Measurements from ENCODE around the gene CLDND2. TPM values are rescaled to one million over a fixed set of nuclear protein-coding genes. Genes with fewer than 3 reads are reported as not detected.
"Not testable (repeated sequence)": the region's sequence is repeated elsewhere in the genome, so short reads cannot be mapped to it uniquely, and the experiment has no call there.

The CLDND2 gene
- total and polyA plus RNA-seq, 2 experiments from 2014 or later, result 7.7 TPM; not detected in 1

DNA sequence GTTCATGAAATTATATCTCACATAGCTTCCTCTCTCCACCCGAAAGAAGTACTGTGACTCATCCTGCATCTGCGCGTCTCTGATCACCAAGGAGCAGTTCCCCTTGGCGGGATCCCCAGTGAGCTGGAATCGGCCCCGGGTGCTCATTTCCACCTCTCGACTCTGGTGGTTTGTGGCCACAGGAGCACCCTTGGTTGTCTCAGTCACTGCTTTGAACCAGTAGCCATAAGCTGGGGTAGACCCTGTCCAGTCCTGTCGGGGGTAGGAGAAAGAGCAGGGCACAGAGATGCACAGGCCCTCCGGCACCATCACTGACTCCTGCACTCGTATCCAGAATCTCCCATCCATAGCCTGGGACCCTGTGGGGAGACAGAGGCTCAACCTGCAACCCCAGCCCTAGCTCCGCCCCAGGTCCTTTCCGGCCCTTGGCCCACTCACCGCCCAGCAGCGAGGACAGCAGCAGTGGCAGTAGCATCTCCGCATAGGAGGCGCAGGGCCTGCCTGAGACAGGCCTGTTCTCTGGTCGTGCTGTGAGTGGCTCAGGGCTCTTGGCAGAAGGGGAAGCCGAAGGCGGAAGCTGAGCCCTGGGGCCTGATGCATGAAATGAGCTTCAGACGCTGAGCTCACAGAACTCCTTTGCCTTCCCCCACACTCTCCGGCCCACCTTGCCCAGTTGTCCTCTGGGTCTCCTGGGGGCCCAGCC lies 48.5 kb upstream of the CLDND2 start, which contains the start of gene SIGLEC10:
TSS of gene SIGLEC10 (minus strand) at position 536 of the 703 bp plus-strand sequence. CDS start at position 475, 61 bp downstream.
- no peak within 1 kb of the TSS for H3K4me3 ChIP-seq
- H3F3A ChIP-seq (replicated peaks; ENCODE audit: low read depth), result no peaks in the 10 kb centered on the region
- ATAC-seq, result peak; percentile 30
- peak; percentile 46 for DNase-seq (ENCODE audit: low spot score)
- H3K36me3 Mint-ChIP-seq (ENCODE audit: low read depth), result peaks cover 4% of the 10 kb centered on the region; the same call in 1 of the 3 replicates
- no peaks in the 10 kb centered on the region for H3K36me3 ChIP-seq (ENCODE audit: insufficient read depth)
- H3K4me2 ChIP-seq, result no peak within 1 kb of the TSS
- H3K9me2 ChIP-seq (ENCODE audit: insufficient read depth), result no peaks in the 10 kb centered on the region
- no peak within 1 kb of the TSS for H2AFZ ChIP-seq
- TF ChIP-seq POLR2AphosphoS5 (IDR thresholded peaks at IDR 0.05; ENCODE audit: low read depth) (no peak), STAT1 (IDR thresholded peaks at IDR 0.05; ENCODE audit: unreplicated experiment) (no peak), EZH2 (IDR thresholded peaks at IDR 0.05; ENCODE audit: low read depth, unreplicated experiment) (no peak), CREB1 (CRISPR knock-in tag; IDR thresholded peaks at IDR 0.05; ENCODE audit: low read depth) (no peak)
- TF ChIP-seq, protein P1, sequence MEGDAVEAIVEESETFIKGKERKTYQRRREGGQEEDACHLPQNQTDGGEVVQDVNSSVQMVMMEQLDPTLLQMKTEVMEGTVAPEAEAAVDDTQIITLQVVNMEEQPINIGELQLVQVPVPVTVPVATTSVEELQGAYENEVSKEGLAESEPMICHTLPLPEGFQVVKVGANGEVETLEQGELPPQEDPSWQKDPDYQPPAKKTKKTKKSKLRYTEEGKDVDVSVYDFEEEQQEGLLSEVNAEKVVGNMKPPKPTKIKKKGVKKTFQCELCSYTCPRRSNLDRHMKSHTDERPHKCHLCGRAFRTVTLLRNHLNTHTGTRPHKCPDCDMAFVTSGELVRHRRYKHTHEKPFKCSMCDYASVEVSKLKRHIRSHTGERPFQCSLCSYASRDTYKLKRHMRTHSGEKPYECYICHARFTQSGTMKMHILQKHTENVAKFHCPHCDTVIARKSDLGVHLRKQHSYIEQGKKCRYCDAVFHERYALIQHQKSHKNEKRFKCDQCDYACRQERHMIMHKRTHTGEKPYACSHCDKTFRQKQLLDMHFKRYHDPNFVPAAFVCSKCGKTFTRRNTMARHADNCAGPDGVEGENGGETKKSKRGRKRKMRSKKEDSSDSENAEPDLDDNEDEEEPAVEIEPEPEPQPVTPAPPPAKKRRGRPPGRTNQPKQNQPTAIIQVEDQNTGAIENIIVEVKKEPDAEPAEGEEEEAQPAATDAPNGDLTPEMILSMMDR (conservative IDR thresholded peaks at IDR 0.05; ENCODE audit: low read depth in 2 of 2), result no peak
- peaks cover 3% of the 10 kb centered on the region; the same call in 1 of the 3 replicates for H3K9me3 Mint-ChIP-seq
- peaks cover 10% of the 10 kb centered on the region; the same call in 1 of the 2 replicates for H3K27me3 ChIP-seq (ENCODE audit: insufficient read depth)
- H3K4me3 Mint-ChIP-seq, result no peak within 1 kb of the TSS
- H3K79me2 ChIP-seq (replicated peaks; ENCODE audit: insufficient read depth), result no peaks in the 10 kb centered on the region
- H3K4me1 Mint-ChIP-seq, result peaks cover 10% of the 10 kb centered on the region; the same call in 2 of the 3 replicates
- no peak within 1 kb of the TSS for H3K27ac Mint-ChIP-seq
- H3K27ac ChIP-seq (ENCODE audit: low read depth), result no peak within 1 kb of the TSS
- peaks cover 6% of the 10 kb centered on the region; the same call in 1 of the 2 replicates for H3K4me1 ChIP-seq (ENCODE audit: insufficient read depth)
- H3K27me3 Mint-ChIP-seq (ENCODE audit: insufficient read depth, low read depth, poor library complexity), result peaks cover 30% of the 10 kb centered on the region
- no peaks in the 10 kb centered on the region for H4K20me1 ChIP-seq (replicated peaks; ENCODE audit: insufficient read depth)

DNA sequence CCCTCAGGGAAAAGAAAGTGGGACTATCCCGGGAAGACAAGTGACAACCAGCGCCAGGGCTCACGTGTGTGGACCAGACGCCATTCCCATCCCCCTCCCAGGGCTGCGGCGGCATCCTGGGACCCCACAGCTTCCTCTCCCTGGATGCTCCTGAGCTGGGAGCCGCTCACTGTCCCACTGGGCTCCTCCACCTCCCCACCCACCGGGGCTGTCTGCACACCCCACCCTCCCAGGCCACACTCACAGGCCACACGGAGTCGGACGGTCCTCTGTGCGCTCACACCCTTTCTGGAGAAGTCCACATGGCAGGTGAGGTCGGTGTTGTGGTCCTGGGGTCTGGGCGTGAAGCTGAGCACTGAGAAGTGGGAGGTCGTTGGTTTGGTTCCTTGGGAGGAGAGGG lies 47.6 kb upstream of the CLDND2 start:
- H3K36me3 ChIP-seq (ENCODE audit: insufficient read depth); H3K79me2 ChIP-seq (replicated peaks; ENCODE audit: insufficient read depth); H3K4me2 ChIP-seq; H3K36me3 Mint-ChIP-seq (ENCODE audit: low read depth); H3K9me3 Mint-ChIP-seq; H3K4me1 ChIP-seq (ENCODE audit: insufficient read depth); H3K4me3 Mint-ChIP-seq; H3K27ac Mint-ChIP-seq; H3F3A ChIP-seq (replicated peaks; ENCODE audit: low read depth); DNase-seq (ENCODE audit: low spot score); H3K4me3 ChIP-seq; H3K27ac ChIP-seq (ENCODE audit: low read depth); H2AFZ ChIP-seq; H4K20me1 ChIP-seq (replicated peaks; ENCODE audit: insufficient read depth); H3K9me2 ChIP-seq (ENCODE audit: insufficient read depth); ATAC-seq; H3K27me3 ChIP-seq (ENCODE audit: insufficient read depth): not testable (repeated sequence)
- Mint-ChIP-seq H3K4me1 (peaks cover 12% of the 10 kb centered on the region; the same call in 2 of the 3 replicates), H3K27me3 (ENCODE audit: insufficient read depth, low read depth, poor library complexity) (peaks cover 27% of the 10 kb centered on the region)

DNA sequence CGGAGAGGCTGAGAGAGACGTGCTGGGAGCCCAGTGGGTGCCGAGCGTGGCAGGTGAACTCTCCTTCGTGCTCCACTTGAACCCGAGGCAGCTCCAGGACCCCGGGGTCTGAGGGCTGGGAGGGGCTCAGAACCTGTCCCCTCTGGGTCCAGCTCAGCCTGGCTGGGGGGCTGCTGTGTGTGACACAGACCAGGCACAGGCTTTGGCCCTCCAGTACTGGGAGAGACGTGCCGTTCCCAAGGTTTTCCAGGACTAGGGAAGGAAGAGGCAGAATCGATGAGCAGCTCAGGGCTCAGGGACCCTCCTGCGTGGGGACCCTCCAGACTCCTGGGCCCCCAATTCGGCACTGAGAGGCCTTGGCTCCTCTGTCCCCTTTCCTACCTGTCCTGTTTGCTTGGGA lies 46.4 kb upstream of the CLDND2 start:
- Mint-ChIP-seq H3K4me3 (no peak overlapping the region), H3K27ac (no peak overlapping the region), H3K36me3 (ENCODE audit: low read depth) (peaks cover 7% of the 10 kb centered on the region; the same call in 1 of the 3 replicates), H3K9me3 (no peaks in the 10 kb centered on the region), H3K4me1 (peaks cover 16% of the 10 kb centered on the region), H3K27me3 (ENCODE audit: insufficient read depth, low read depth, poor library complexity) (peaks cover 24% of the 10 kb centered on the region)
- no peaks in the 10 kb centered on the region for H3K9me2 ChIP-seq (ENCODE audit: insufficient read depth)
- ATAC-seq (no peak), DNase-seq (ENCODE audit: low spot score) (no peak)
- no peaks in the 10 kb centered on the region for H3K36me3 ChIP-seq (ENCODE audit: insufficient read depth)
- H3K4me1 ChIP-seq (ENCODE audit: insufficient read depth), result peaks cover 9% of the 10 kb centered on the region; the same call in 1 of the 2 replicates
- no peak overlapping the region for H3K4me3 ChIP-seq
- no peaks in the 10 kb centered on the region for H3F3A ChIP-seq (replicated peaks; ENCODE audit: low read depth)
- TF ChIP-seq EZH2phosphoT487 (IDR thresholded peaks at IDR 0.05; ENCODE audit: unreplicated experiment) (no peak), ZNF331 (CRISPR knock-in tag; IDR thresholded peaks at IDR 0.05; ENCODE audit: low read depth) (no peak), JUNB (IDR thresholded peaks at IDR 0.05; ENCODE audit: unreplicated experiment) (no peak), EZH2 (IDR thresholded peaks at IDR 0.05; ENCODE audit: low read depth, unreplicated experiment) (no peak)
- TF ChIP-seq, protein P1 (conservative IDR thresholded peaks at IDR 0.05; ENCODE audit: low read depth in 2 of 2), result no peak
- no peaks in the 10 kb centered on the region for H3K79me2 ChIP-seq (replicated peaks; ENCODE audit: insufficient read depth)
- H3K27ac ChIP-seq (ENCODE audit: low read depth), result no peak overlapping the region
- H3K27me3 ChIP-seq (ENCODE audit: insufficient read depth), result no peaks in the 10 kb centered on the region
- H3K4me2 ChIP-seq, result no peak overlapping the region
- no peaks in the 10 kb centered on the region for H4K20me1 ChIP-seq (replicated peaks; ENCODE audit: insufficient read depth)
- H2AFZ ChIP-seq, result no peak overlapping the region

Measured in GM23338 (cell line).